Liver (tissue), 3 donors: ENCODE data around the gene DEDD2.

Experiments
- ATF3 ChIP-seq: IDR thresholded peaks from 2 replicates; pipeline ENCODE4 v1.6.1; 2016; ENCODE audit warnings: antibody characterized with exemption
- CTCF ChIP-seq: fragments of 150-350 bp; IDR thresholded peaks from 2 replicates; pipeline ENCODE4 v1.5.1; 2017; ENCODE audit warnings: improper control_type of control experiment, low read depth, low read length; ENCODE audit not compliant: missing input control
- EGR1 ChIP-seq, 2 donors: IDR thresholded peaks; 2 replicates each; pipeline ENCODE4 v1.6.1; 2016 to 2018; ENCODE audit warnings: antibody characterized with exemption in 2 of 2, low read depth in 2 of 2
- GABPA ChIP-seq, 2 donors: IDR thresholded peaks in 1 of 2; conservative IDR thresholded peaks in 1 of 2; 2 replicates each; pipeline ENCODE4 v1.6.1; 2016; ENCODE audit warnings: antibody characterized with exemption in 2 of 2, mild to moderate bottlenecking in 1 of 2, moderate library complexity in 1 of 2
- HNF4G ChIP-seq: IDR thresholded peaks from 2 replicates; pipeline ENCODE4 v1.6.1; 2016; ENCODE audit warnings: antibody characterized with exemption
- MAX ChIP-seq: IDR thresholded peaks from 2 replicates; pipeline ENCODE4 v1.6.1; 2016; ENCODE audit warnings: antibody characterized with exemption
- NR2F2 ChIP-seq: IDR thresholded peaks from 2 replicates; pipeline ENCODE4 v1.6.1; 2016; ENCODE audit warnings: antibody characterized with exemption
- RAD21 ChIP-seq, 2 donors: IDR thresholded peaks; 2 replicates each; pipeline ENCODE4 v1.6.1; 2016; ENCODE audit warnings: antibody characterized with exemption in 2 of 2, mild to moderate bottlenecking in 2 of 2
- SP1 ChIP-seq: IDR thresholded peaks from 2 replicates; pipeline ENCODE4 v1.6.1; 2018; ENCODE audit warnings: antibody characterized with exemption, mild to moderate bottlenecking
- TAF1 ChIP-seq: conservative IDR thresholded peaks from 2 replicates; pipeline ENCODE4 v1.6.1; 2016; ENCODE audit warnings: antibody characterized with exemption, mild to moderate bottlenecking
- YY1 ChIP-seq: IDR thresholded peaks from 2 replicates; pipeline ENCODE4 v1.6.1; 2016; ENCODE audit warnings: antibody characterized with exemption, mild to moderate bottlenecking
- TF ChIP-seq, protein P1 (sequence below): IDR thresholded peaks from 2 replicates; pipeline ENCODE4 v1.6.1; 2016; ENCODE audit warnings: antibody characterized with exemption, mild to moderate bottlenecking
- donor health status: healthy.
- donor health status: healthy.

DNA sequence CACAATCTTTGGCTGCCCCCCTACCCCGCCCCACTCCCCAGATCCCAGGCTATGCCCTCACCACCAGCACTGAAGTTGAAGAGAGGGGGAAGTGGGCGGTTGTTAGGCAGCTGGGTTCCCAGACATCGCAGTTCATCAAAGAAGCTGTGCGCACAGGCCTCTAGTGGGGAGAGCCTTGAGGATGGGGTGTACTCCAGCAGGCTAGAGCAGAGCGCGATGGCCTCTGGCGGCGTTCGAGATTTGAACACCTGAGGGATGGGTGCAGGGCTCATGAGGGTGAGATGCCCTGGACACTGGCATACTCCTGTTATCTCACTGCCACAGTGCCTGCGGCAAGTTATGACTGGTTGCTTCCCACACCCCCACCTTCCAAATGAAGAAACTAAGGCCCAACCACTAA is 15.0 kb upstream of the DEDD2 start:
- TF ChIP-seq YY1 (no peak), ATF3 (no peak), CTCF (no peak), SP1 (no peak), NR2F2 (no peak), HNF4G (no peak), TAF1 (no peak), MAX (no peak), EGR1 (IDR thresholded peaks at IDR 0.05; ENCODE audit: low read depth in 2 of 2) (no peak), GABPA (IDR thresholded peaks at IDR 0.05 in 1 of 2, conservative IDR thresholded peaks at IDR 0.05 in 1 of 2) (no peak), RAD21 (IDR thresholded peaks at IDR 0.05) (no peak)
- TF ChIP-seq, protein P1, sequence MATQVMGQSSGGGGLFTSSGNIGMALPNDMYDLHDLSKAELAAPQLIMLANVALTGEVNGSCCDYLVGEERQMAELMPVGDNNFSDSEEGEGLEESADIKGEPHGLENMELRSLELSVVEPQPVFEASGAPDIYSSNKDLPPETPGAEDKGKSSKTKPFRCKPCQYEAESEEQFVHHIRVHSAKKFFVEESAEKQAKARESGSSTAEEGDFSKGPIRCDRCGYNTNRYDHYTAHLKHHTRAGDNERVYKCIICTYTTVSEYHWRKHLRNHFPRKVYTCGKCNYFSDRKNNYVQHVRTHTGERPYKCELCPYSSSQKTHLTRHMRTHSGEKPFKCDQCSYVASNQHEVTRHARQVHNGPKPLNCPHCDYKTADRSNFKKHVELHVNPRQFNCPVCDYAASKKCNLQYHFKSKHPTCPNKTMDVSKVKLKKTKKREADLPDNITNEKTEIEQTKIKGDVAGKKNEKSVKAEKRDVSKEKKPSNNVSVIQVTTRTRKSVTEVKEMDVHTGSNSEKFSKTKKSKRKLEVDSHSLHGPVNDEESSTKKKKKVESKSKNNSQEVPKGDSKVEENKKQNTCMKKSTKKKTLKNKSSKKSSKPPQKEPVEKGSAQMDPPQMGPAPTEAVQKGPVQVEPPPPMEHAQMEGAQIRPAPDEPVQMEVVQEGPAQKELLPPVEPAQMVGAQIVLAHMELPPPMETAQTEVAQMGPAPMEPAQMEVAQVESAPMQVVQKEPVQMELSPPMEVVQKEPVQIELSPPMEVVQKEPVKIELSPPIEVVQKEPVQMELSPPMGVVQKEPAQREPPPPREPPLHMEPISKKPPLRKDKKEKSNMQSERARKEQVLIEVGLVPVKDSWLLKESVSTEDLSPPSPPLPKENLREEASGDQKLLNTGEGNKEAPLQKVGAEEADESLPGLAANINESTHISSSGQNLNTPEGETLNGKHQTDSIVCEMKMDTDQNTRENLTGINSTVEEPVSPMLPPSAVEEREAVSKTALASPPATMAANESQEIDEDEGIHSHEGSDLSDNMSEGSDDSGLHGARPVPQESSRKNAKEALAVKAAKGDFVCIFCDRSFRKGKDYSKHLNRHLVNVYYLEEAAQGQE: no peak
